IMR-90 (cell line): ENCODE measurements around the gene ADAMTS17. TPM values are rescaled to one million over a fixed set of nuclear protein-coding genes. Genes with fewer than 3 reads are reported as not detected.

Experiments
- ATAC-seq: fragments of 200-7000 bp; cut with Tn5 transposase; 2 replicates; pipeline ENCODE4 v1.9.1; 2020; ENCODE audit warnings: low read depth, mild to moderate bottlenecking, moderate library complexity
- BruUV-seq: library from RNA; stranded (reverse); fragments of 400-500 nt; replicated peaks from 2 replicates; lab custom pipeline; 2021; lab: Mats Ljungman, UMichigan
- CTCF ChIA-PET: fragments of 300-600 bp; formaldehyde crosslinking; extraction: SDS; loops from one replicate; lab custom pipeline; 2021; ENCODE audit warnings: antibody characterized with exemption; lab: Yijun Ruan, JAX
- POLR2A ChIA-PET: fragments of 300-600 bp; sonication (Branson Sonifier 250); formaldehyde crosslinking; loops from one replicate; lab custom pipeline; 2022; ENCODE audit warnings: antibody characterized with exemption; ENCODE audit not compliant: unreplicated experiment; lab: Charles Lee
- DNase-seq: peaks from one replicate; pipeline ENCODE4 v3.0.0; 2013
- H2AFZ ChIP-seq: replicated peaks from 2 replicates; pipeline ENCODE3; 2013; ENCODE audit warnings: low read length, mild to moderate bottlenecking; ENCODE audit not compliant: poor library complexity
- H2AK5ac ChIP-seq: 2 replicates; pipeline ENCODE4 v1.6.1; 2013; ENCODE audit warnings: low read depth, low read length, inconsistent platforms
- H2AK9ac ChIP-seq: replicated peaks from 2 replicates; pipeline ENCODE3; 2013; ENCODE audit warnings: mild to moderate bottlenecking, low read depth, low read length, moderate library complexity; ENCODE audit not compliant: poor library complexity
- H2BK120ac ChIP-seq: 2 replicates; pipeline ENCODE4 v1.6.1; 2013; ENCODE audit warnings: low read depth, low read length, inconsistent platforms
- H2BK15ac ChIP-seq: 3 replicates; pipeline ENCODE4 v1.6.1; 2013; ENCODE audit warnings: low read depth, low read length, inconsistent platforms
- H2BK20ac ChIP-seq: 2 replicates; pipeline ENCODE4 v1.6.1; 2013; ENCODE audit warnings: low read depth, mild to moderate bottlenecking, inconsistent platforms, low read length, moderate library complexity
- H2BK5ac ChIP-seq: 2 replicates; pipeline ENCODE4 v1.6.1; 2013; ENCODE audit warnings: mild to moderate bottlenecking, low read depth, low read length, inconsistent platforms; ENCODE audit not compliant: poor library complexity, severe bottlenecking
- H3K14ac ChIP-seq: replicated peaks from 2 replicates; pipeline ENCODE4 v1.6.1; 2013; ENCODE audit warnings: low read depth, low read length, inconsistent platforms
- H3K18ac ChIP-seq: 2 replicates; pipeline ENCODE4 v1.6.1; 2013; ENCODE audit warnings: low read depth, low read length, control low read depth
- H3K23ac ChIP-seq: 2 replicates; pipeline ENCODE4 v1.6.1; 2013; ENCODE audit warnings: low read depth, low read length, inconsistent platforms
- H3K27ac ChIP-seq: 2 replicates; pipeline ENCODE4 v1.5.1; 2013; ENCODE audit warnings: mild to moderate bottlenecking, control low read depth, low read length; ENCODE audit not compliant: insufficient read depth
- H3K27me3 ChIP-seq: 2 replicates; pipeline ENCODE4 v1.6.1; 2013; ENCODE audit warnings: low read length; ENCODE audit not compliant: control insufficient read depth, insufficient read depth
- H3K36me3 ChIP-seq: 2 replicates; pipeline ENCODE4 v1.6.1; 2013; ENCODE audit warnings: low read length, mixed read lengths; ENCODE audit not compliant: control insufficient read depth, insufficient read depth
- H3K4ac ChIP-seq: 2 replicates; pipeline ENCODE4 v1.6.1; 2013; ENCODE audit warnings: low read depth, low read length, inconsistent platforms
- H3K4me1 ChIP-seq: 2 replicates; pipeline ENCODE4 v1.6.1; 2013; ENCODE audit warnings: low read length, mixed read lengths; ENCODE audit not compliant: control insufficient read depth, insufficient read depth
- H3K4me2 ChIP-seq: 2 replicates; pipeline ENCODE4 v1.6.1; 2013; ENCODE audit warnings: low read depth, mild to moderate bottlenecking, control low read depth, low read length, moderate library complexity
- H3K4me3 ChIP-seq: 2 replicates; pipeline ENCODE4 v1.5.1; 2013; ENCODE audit warnings: low read depth, mild to moderate bottlenecking, control low read depth, low read length, moderate library complexity; ENCODE audit not compliant: insufficient read depth
- H3K56ac ChIP-seq: 2 replicates; pipeline ENCODE4 v1.6.1; 2013; ENCODE audit warnings: low read length, inconsistent platforms; ENCODE audit not compliant: insufficient read depth; ENCODE audit errors: extremely low read depth
- H3K79me1 ChIP-seq, 2 experiments: 2 replicates each; pipeline ENCODE4 v1.6.1; 2013; ENCODE audit warnings: low read length in 2 of 2, inconsistent platforms in 1 of 2, low read depth in 1 of 2
- H3K9ac ChIP-seq: 2 replicates; pipeline ENCODE4 v1.6.1; 2013; ENCODE audit warnings: low read depth, low read length, control low read depth
- H3K9me1 ChIP-seq: 2 replicates; pipeline ENCODE4 v1.6.1; 2013; ENCODE audit warnings: low read length, inconsistent platforms; ENCODE audit not compliant: insufficient read depth
- H3K9me3 ChIP-seq: 2 replicates; pipeline ENCODE4 v1.6.1; 2013; ENCODE audit warnings: low read length; ENCODE audit not compliant: control insufficient read depth, insufficient read depth
- H4K20me1 ChIP-seq: 2 replicates; pipeline ENCODE4 v1.6.1; 2013; ENCODE audit warnings: low read length, inconsistent platforms; ENCODE audit not compliant: insufficient read depth
- H4K5ac ChIP-seq: 2 replicates; pipeline ENCODE4 v1.6.1; 2013; ENCODE audit warnings: mild to moderate bottlenecking, low read depth, low read length, control low read depth
- H4K8ac ChIP-seq, 2 experiments: 2 replicates each; pipeline ENCODE4 v1.6.1; 2013; ENCODE audit warnings: low read depth in 2 of 2, low read length in 2 of 2, control low read depth in 1 of 2, inconsistent platforms in 1 of 2
- H4K91ac ChIP-seq: 2 replicates; pipeline ENCODE4 v1.6.1; 2013; ENCODE audit warnings: low read depth, low read length, inconsistent platforms; ENCODE audit not compliant: insufficient read depth
- BHLHE40 ChIP-seq: fragments of 150-350 bp; IDR thresholded peaks from 2 replicates; pipeline ENCODE4 v1.6.1; 2016; ENCODE audit warnings: mild to moderate bottlenecking, low read depth, low read length
- CEBPB ChIP-seq: IDR thresholded peaks from 2 replicates; pipeline ENCODE4 v1.6.1; 2012; ENCODE audit warnings: low read depth, low read length, improper control_type of control experiment
- CHD1 ChIP-seq: IDR thresholded peaks from 2 replicates; pipeline ENCODE4 v1.6.1; 2012; ENCODE audit warnings: low read depth, low read length, improper control_type of control experiment
- FOS ChIP-seq: fragments of 150-350 bp; IDR thresholded peaks from 2 replicates; pipeline ENCODE4 v1.6.1; 2016; ENCODE audit warnings: low read depth, low read length
- MAFK ChIP-seq: IDR thresholded peaks from 2 replicates; pipeline ENCODE4 v1.6.1; 2012; ENCODE audit warnings: low read depth, low read length, improper control_type of control experiment
- MAZ ChIP-seq: IDR thresholded peaks from 2 replicates; pipeline ENCODE4 v1.6.1; 2012; ENCODE audit warnings: low read depth, mild to moderate bottlenecking, low read length, improper control_type of control experiment, moderate library complexity, borderline replicate concordance
- MXI1 ChIP-seq: IDR thresholded peaks from 2 replicates; pipeline ENCODE4 v1.6.1; 2012; ENCODE audit warnings: low read depth, mild to moderate bottlenecking, low read length, moderate library complexity, borderline replicate concordance
- NFE2L2 ChIP-seq: fragments of 150-350 bp; IDR thresholded peaks from 2 replicates; pipeline ENCODE4 v1.6.1; 2016; ENCODE audit warnings: low read depth, mild to moderate bottlenecking, low read length
- POLR2A ChIP-seq: IDR thresholded peaks from 2 replicates; pipeline ENCODE4 v1.6.1; 2012; ENCODE audit warnings: mild to moderate bottlenecking, low read depth, low read length
- RAD21 ChIP-seq: IDR thresholded peaks from 2 replicates; pipeline ENCODE4 v1.6.1; 2012; ENCODE audit warnings: low read length, improper control_type of control experiment
- RCOR1 ChIP-seq: IDR thresholded peaks from 2 replicates; pipeline ENCODE4 v1.6.1; 2012; ENCODE audit warnings: mild to moderate bottlenecking, low read length, improper control_type of control experiment; ENCODE audit not compliant: insufficient replicate concordance
- RFX5 ChIP-seq: IDR thresholded peaks from 2 replicates; pipeline ENCODE4 v1.8.0; 2012; ENCODE audit warnings: low read depth, mild to moderate bottlenecking, low read length, moderate library complexity
- SMC3 ChIP-seq: fragments of 150-350 bp; IDR thresholded peaks from 2 replicates; pipeline ENCODE4 v1.6.1; 2016; ENCODE audit warnings: low read depth, mild to moderate bottlenecking, antibody characterized with exemption, low read length, moderate library complexity
- WGBS, 2 experiments: methylation state at CpG; one replicate each; pipeline versions ENCODE4 v1.1.5 to v1.1.7; 2013; ENCODE audit warnings: missing lambda C conversion rate in 2 of 2; ENCODE audit not compliant: insufficient read length in 1 of 2; ENCODE audit errors: extremely low coverage in 2 of 2; 5-methylcytosine and 5-hydroxymethylcytosine counted together
- dilution Hi-C: fragments of 300-500 bp; cut with HindIII; formaldehyde crosslinking; loops from one replicate; pipeline ENCODE4 v1.14.3; 2018; ENCODE audit warnings: low sequenced_read_pairs; ENCODE audit not compliant: unreplicated experiment
- in situ Hi-C: fragments of 300-500 bp; cut with MboI; formaldehyde crosslinking; loops from 3 replicates; pipeline ENCODE4 v1.14.3; 2019; ENCODE audit warnings: low sequenced_read_pairs, inconsistent platforms, mixed read lengths
- intact Hi-C: fragments of 100-400 bp; cut with micrococcal nuclease; formaldehyde crosslinking; loops from 2 replicates; pipeline ENCODE4 v1.10.0; 2022
- polyA plus RNA-seq, 3 experiments: library from polyadenylated mRNA; depleted of rRNA; stranded (reverse); fragments of >200 nt; gene quantifications; 2 replicates each; pipeline ENCODE4 v1.2.3, GENCODE V29; 2012; ENCODE audit warnings: low replicate concordance in 1 of 3
- total RNA-seq: library from RNA; depleted of rRNA; stranded (reverse); fragments of >200 nt; gene quantifications from 2 replicates; pipeline ENCODE4 v1.2.3, GENCODE V29; 2012
- TF ChIP-seq, protein P1 (sequence below): fragments of 150-350 bp; IDR thresholded peaks from 2 replicates; pipeline ENCODE4 v1.6.1; 2017; ENCODE audit warnings: mild to moderate bottlenecking, antibody characterized with exemption, low read length, low read depth
- TF ChIP-seq, protein P2 (sequence below): conservative IDR thresholded peaks from 2 replicates; pipeline ENCODE4 v1.5.1; 2012; ENCODE audit warnings: mild to moderate bottlenecking, low read depth, low read length, improper control_type of control experiment
- TF ChIP-seq, protein P3 (sequence below): fragments of 150-350 bp; IDR thresholded peaks from 2 replicates; pipeline ENCODE4 v1.6.1; 2016; ENCODE audit warnings: low read depth, mild to moderate bottlenecking, low read length, moderate library complexity, borderline replicate concordance

The ADAMTS17 gene
- total and polyA plus RNA-seq, 2 of the 4 experiments (the other 2 are of a cell fraction), result 0.03 TPM; not detected in 1

DNA sequence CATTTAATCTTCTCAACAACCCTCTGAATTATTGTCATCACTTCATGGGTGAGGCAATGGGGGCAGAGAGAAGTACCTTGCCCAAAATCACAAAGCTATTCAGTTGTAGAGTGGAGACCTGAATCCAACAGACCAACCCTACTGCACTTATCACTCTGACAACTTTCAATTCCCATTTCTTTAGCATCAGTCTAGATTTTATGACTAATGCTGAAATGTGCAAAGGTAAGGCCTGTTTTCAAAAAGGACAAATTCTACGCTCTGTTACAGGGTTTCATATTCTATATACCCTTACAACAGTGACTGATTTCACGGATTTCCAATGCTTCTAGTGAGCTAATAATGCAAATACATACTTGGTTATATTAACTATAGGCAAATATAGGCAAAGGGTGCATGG lies 286.0 kb downstream of the ADAMTS17 start:
- Histone ChIP-seq H3K4ac (no peak overlapping the region), H3K9me1 (no peaks in the 10 kb centered on the region), H3K9me3 (peaks cover 7% of the 10 kb centered on the region), H3K79me1 (no peaks in the 10 kb centered on the region), H2AK5ac (no peak overlapping the region), H3K9ac (no peak overlapping the region), H3K18ac (no peak overlapping the region), H4K5ac (no peak overlapping the region), H3K4me2 (no peak overlapping the region), H3K27ac (no peak overlapping the region), H3K4me1 (no peaks in the 10 kb centered on the region), H3K56ac (no peak overlapping the region), H3K14ac (no peak overlapping the region), H2BK120ac (no peak overlapping the region), H2AFZ (no peak overlapping the region), H2BK15ac (no peak overlapping the region), H2BK20ac (no peak overlapping the region), H3K36me3 (no peaks in the 10 kb centered on the region), H3K4me3 (no peak overlapping the region), H4K8ac (no peak overlapping the region), H4K91ac (no peak overlapping the region), H4K20me1 (no peaks in the 10 kb centered on the region), H3K23ac (no peak overlapping the region), H2AK9ac (no peak overlapping the region), H3K27me3 (peaks cover 2% of the 10 kb centered on the region; the same call in 1 of the 2 replicates), H2BK5ac (no peak overlapping the region)
- ChIA-PET POLR2A (no interaction called here), CTCF (no interaction called here)
- no CpG with 5 or more reads among the region's 2 CpGs for WGBS, 2 experiments
- in situ Hi-C loops (no loop called here), intact Hi-C loops (no loop called here), dilution Hi-C loops (no loop called here)
- ATAC-seq (no peak), DNase-seq (no peak)
- TF ChIP-seq MAZ (no peak), RFX5 (no peak), CEBPB (no peak), RAD21 (no peak), SMC3 (no peak), FOS (no peak), POLR2A (no peak), MXI1 (no peak), MAFK (no peak), NFE2L2 (no peak), RCOR1 (no peak), BHLHE40 (no peak), CHD1 (no peak)
- TF ChIP-seq, protein P1, sequence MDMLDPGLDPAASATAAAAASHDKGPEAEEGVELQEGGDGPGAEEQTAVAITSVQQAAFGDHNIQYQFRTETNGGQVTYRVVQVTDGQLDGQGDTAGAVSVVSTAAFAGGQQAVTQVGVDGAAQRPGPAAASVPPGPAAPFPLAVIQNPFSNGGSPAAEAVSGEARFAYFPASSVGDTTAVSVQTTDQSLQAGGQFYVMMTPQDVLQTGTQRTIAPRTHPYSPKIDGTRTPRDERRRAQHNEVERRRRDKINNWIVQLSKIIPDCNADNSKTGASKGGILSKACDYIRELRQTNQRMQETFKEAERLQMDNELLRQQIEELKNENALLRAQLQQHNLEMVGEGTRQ, result no peak
- TF ChIP-seq, protein P2, sequence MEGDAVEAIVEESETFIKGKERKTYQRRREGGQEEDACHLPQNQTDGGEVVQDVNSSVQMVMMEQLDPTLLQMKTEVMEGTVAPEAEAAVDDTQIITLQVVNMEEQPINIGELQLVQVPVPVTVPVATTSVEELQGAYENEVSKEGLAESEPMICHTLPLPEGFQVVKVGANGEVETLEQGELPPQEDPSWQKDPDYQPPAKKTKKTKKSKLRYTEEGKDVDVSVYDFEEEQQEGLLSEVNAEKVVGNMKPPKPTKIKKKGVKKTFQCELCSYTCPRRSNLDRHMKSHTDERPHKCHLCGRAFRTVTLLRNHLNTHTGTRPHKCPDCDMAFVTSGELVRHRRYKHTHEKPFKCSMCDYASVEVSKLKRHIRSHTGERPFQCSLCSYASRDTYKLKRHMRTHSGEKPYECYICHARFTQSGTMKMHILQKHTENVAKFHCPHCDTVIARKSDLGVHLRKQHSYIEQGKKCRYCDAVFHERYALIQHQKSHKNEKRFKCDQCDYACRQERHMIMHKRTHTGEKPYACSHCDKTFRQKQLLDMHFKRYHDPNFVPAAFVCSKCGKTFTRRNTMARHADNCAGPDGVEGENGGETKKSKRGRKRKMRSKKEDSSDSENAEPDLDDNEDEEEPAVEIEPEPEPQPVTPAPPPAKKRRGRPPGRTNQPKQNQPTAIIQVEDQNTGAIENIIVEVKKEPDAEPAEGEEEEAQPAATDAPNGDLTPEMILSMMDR, result no peak
- TF ChIP-seq, protein P3, sequence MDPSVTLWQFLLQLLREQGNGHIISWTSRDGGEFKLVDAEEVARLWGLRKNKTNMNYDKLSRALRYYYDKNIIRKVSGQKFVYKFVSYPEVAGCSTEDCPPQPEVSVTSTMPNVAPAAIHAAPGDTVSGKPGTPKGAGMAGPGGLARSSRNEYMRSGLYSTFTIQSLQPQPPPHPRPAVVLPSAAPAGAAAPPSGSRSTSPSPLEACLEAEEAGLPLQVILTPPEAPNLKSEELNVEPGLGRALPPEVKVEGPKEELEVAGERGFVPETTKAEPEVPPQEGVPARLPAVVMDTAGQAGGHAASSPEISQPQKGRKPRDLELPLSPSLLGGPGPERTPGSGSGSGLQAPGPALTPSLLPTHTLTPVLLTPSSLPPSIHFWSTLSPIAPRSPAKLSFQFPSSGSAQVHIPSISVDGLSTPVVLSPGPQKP, result no peak
- no TSS peak for BruUV-seq
